Sciatic nerve (tissue), 2 donors: ENCODE results near the gene CIITA. TPM values are rescaled to one million over a fixed set of nuclear protein-coding genes. Genes with fewer than 3 reads are reported as not detected.
"Not testable (repeated sequence)": the region's sequence is repeated elsewhere in the genome, so short reads cannot be mapped to it uniquely, and the experiment has no call there.

ENCODE experiments used
- ATAC-seq: fragments of 200-7000 bp; cut with Tn5 transposase; one replicate; pipeline ENCODE4 v1.9.1; 2020; ENCODE audit warnings: mild to moderate bottlenecking, moderate library complexity
- DNase-seq: peaks from one replicate; pipeline ENCODE4 v3.0.0-alpha.2; 2020; ENCODE audit warnings: low spot score
- intact Hi-C: fragments of 100-400 bp; cut with DNase I; formaldehyde crosslinking; loops from one replicate; pipeline ENCODE4 v1.14.2; 2022
- total RNA-seq: library from RNA; stranded (reverse); fragmentation: NEBNext Ultra II Directional; extraction: Animal tissue kit (Norgen Biotek cat#: 25700); gene quantifications from one replicate; pipeline ENCODE4 v1.2.1, GENCODE V29; 2021
- donor health status: DM: no; HTN: no; CAD: no.
- donor health status: DM: no; HTN: no; CAD: no.

Gene CIITA
- total RNA-seq, 1 donor from 2014 or later, result 51.9 TPM

GRCh38 chr16:10964039-10964890 lies 87.3 kb downstream of the CIITA start:
- peak; percentile 93 for DNase-seq
- intact Hi-C loops, result no loop called here
- ATAC-seq, result peak; percentile 95

- no peak for DNase-seq
- intact Hi-C loops, result no loop called here
- no peak for ATAC-seq
These were observed 87.9 kb downstream of the CIITA start for GRCh38 chr16:10964891-10965326.

GRCh38 chr16:10965440-10966061 lies 88.5 kb downstream of the CIITA start:
- intact Hi-C loops, result no loop called here
- ATAC-seq, result no peak
- no peak for DNase-seq

GRCh38 chr16:10966129-10966528 lies 89.1 kb downstream of the CIITA start:
- intact Hi-C loops, result no loop called here
- DNase-seq, result no peak
- ATAC-seq, result no peak

- DNase-seq, intact Hi-C loops, ATAC-seq: not testable (repeated sequence)
These were observed 89.6 kb downstream of the CIITA start for GRCh38 chr16:10966559-10966958.

- no peak for ATAC-seq
- intact Hi-C loops, result loop anchor here (2.0 kb wide), 1 partner anchor 289 kb away; the partner anchor contains the start of gene SOCS1
- no peak for DNase-seq
These were observed 91.0 kb downstream of the CIITA start for GRCh38 chr16:10967986-10968385.

- intact Hi-C loops, result loop anchor here (2.0 kb wide), 1 partner anchor 288 kb away; the partner anchor contains the start of gene SOCS1
- no peak for DNase-seq
These were observed 91.5 kb downstream of the CIITA start for GRCh38 chr16:10968498-10968897.

GRCh38 chr16:10969615-10970014 lies 92.6 kb downstream of the CIITA start:
- intact Hi-C loops, result loop anchor here (2.0 to 10.0 kb wide), 2 partner anchors 287 to 385 kb away; partner anchors contain the start of gene SOCS1
- ATAC-seq (no peak), DNase-seq (no peak)

More at GRCh38 chr16:10968498-10968897, 91.5 kb downstream of the CIITA start:
- no peak for ATAC-seq

- ATAC-seq (peak; percentile 16), DNase-seq (no peak)
- intact Hi-C loops, result loop anchor here (10.0 kb wide), 1 partner anchor 385 kb away; no protein-coding TSS in a partner anchor
These were observed 93.1 kb downstream of the CIITA start for GRCh38 chr16:10970065-10970464.

GRCh38 chr16:10971560-10971961 lies 94.6 kb downstream of the CIITA start:
- DNase-seq (no peak), ATAC-seq (peak; percentile 90)
- intact Hi-C loops, result loop anchor here (10.0 kb wide), 1 partner anchor 383 kb away; no protein-coding TSS in a partner anchor

GRCh38 chr16:10972108-10972818 lies 95.3 kb downstream of the CIITA start:
- peak; percentile 33 for ATAC-seq
- DNase-seq, result no peak
- intact Hi-C loops, result loop anchor here (10.0 kb wide), 1 partner anchor 383 kb away; no protein-coding TSS in a partner anchor

- intact Hi-C loops, result loop anchor here (10.0 kb wide), 1 partner anchor 382 kb away; no protein-coding TSS in a partner anchor
- DNase-seq (no peak), ATAC-seq (no peak)
These were observed 95.9 kb downstream of the CIITA start for GRCh38 chr16:10972819-10973464.

- no peak for ATAC-seq
- DNase-seq, result no peak
- intact Hi-C loops, result loop anchor here (10.0 kb wide), 1 partner anchor 378 kb away; no protein-coding TSS in a partner anchor
These were observed 99.6 kb downstream of the CIITA start for GRCh38 chr16:10976634-10977033.

- intact Hi-C loops, result loop anchor here (10.0 kb wide), 1 partner anchor 377 kb away; no protein-coding TSS in a partner anchor
- DNase-seq (no peak), ATAC-seq (no peak)
These were observed 101.1 kb downstream of the CIITA start for GRCh38 chr16:10978124-10978523.

- intact Hi-C loops, result loop anchor here (10.0 kb wide), 1 partner anchor 376 kb away; no protein-coding TSS in a partner anchor
- DNase-seq (no peak), ATAC-seq (no peak)
These were observed 102.0 kb downstream of the CIITA start for GRCh38 chr16:10978871-10979446.

- DNase-seq (no peak), ATAC-seq (peak; percentile 87)
These were observed 103.0 kb downstream of the CIITA start for GRCh38 chr16:10979717-10980601.

GRCh38 chr16:10980813-10981212 lies 103.8 kb downstream of the CIITA start:
- DNase-seq (no peak), ATAC-seq (no peak)
- intact Hi-C loops, result no loop called here

More at GRCh38 chr16:10979717-10980601, 103.0 kb downstream of the CIITA start:
- intact Hi-C loops, result loop anchor here (10.0 kb wide), 1 partner anchor 375 kb away; no protein-coding TSS in a partner anchor
